Activated CD4-positive, alpha-beta T cell treated with anti-CD3 and anti-CD28 coated beads, Interleukin-2, amount 50 U/mL, for 1 hour (primary cell): Measurements from ENCODE around the gene PGS1.

Experiments used
- DNase-seq: peaks from one replicate; pipeline ENCODE4 v3.0.0-alpha.2; 2020

PGS1 gene

GRCh38 chr17:78411241-78411857 is 32.9 kb downstream of the PGS1 start:
- no peak for DNase-seq

GRCh38 chr17:78412403-78412802 is 34.0 kb downstream of the PGS1 start:
- peak; percentile 19 for DNase-seq

GRCh38 chr17:78414178-78415162 is 36.0 kb downstream of the PGS1 start:
- peak; percentile 54 for DNase-seq

DNA sequence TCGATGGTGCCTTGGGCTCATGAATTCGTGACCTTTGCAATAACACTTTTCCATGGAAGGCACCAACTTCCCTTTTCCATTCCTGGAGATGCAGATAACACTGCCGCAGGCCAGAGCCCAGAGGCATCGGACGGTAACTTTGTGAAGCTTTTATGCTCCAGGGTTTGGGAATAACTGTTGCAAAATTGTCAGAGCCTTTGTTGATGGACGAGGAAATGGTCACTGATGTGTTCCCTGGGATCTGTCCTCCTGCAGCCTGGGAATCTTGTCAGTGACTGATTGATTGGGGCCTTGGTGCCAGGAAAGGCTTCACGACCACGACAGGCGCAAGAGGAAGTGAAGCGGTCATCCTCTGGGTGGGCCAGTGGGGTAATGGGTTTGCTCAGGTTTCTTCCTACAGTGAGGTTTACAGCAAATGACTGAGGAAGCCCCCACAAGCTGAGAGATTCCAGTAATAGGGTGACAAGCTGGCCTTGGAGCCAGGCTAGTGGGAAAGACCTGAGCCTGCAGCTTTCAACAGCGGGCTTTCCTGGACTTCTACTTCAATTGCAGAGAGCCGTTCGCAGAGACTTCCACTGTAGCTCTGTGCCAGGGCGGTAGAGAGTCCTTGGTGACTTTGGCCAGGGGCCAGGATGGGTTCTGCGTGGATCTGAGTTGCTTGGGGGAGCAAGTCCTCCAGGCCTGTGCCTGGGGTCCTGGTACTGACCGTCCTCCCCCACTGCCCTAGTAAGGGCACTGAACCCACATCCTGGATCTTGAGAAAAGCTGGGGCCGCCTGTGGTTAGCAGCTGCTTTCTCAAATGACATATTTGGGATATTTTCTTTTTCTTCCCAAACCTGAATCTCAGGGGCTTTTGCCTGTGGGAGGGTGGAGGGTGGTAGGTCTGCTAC is 37.6 kb downstream of the PGS1 start:
- no peak for DNase-seq

DNA sequence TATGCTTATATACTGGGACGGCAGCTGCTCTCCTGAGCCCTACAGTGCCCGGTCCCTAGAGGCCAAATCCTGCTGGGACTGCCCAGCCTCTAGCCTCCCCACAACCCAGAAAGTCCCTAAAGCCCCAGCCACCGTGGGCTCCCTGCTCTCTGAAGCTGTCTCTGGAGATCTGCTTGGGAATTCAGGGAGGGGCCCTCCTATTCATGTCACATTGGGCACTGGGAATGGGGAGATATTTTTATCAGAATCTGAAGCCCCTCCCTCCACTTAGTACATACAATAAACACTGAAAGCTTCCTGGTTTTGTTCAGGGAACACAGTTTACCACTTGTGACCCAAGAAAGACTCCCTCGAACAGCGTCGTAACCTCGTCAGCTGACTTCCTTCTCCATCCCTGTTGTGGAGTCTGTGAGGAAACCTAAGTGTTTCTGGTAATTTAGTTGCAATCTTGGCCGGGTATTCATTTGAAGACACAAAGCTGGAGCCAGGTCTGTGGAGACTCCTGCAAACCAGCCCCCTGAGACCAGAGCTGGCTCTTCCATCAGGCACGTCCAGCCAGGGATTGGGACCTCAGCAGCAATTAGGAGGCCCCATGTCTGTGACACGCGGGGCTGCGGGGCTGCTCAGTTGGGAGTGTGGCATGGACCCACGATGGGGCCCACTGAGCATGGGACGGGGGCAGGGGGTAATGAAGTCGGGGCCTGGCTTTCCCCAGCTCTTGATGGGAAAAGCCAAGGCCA is 38.5 kb downstream of the PGS1 start:
- DNase-seq: no peak

- DNase-seq: no peak
These were observed 39.1 kb downstream of the PGS1 start for GRCh38 chr17:78417531-78417909.

DNA sequence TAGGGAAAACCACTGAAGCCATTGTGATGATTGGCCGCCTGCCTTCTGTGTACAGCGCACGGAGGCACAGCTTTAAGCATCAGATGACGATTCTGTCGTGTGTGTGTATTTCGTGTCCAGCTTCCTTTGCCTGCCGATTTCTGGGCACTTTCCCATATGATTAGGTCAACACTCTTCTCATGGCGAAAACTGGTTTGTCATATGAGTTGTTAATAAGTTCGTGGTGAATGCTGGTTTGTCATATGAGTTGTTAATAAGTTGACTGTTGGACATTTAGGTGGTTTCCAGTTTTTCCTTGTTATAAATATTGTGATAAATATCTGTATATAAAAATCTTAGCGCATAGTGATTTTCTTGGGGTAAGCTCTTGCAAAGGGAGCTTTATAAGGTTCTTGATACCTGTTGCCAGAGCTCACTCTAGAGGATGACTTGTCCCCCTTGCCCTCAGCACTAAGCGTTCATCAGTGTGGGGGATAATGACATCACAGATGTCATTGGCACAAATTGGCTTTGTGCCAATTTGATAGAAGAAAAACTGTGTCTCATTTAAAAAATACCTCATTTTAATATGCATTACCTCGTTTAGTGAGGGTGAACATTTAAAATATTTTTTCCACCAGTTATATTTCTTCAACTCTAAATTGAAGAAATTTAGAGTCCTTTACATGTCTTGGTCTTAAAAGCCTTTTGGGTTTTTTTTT is 40.0 kb downstream of the PGS1 start:
- DNase-seq: no peak

- DNase-seq: no peak
These were observed 41.7 kb downstream of the PGS1 start for GRCh38 chr17:78419970-78420815.

DNA sequence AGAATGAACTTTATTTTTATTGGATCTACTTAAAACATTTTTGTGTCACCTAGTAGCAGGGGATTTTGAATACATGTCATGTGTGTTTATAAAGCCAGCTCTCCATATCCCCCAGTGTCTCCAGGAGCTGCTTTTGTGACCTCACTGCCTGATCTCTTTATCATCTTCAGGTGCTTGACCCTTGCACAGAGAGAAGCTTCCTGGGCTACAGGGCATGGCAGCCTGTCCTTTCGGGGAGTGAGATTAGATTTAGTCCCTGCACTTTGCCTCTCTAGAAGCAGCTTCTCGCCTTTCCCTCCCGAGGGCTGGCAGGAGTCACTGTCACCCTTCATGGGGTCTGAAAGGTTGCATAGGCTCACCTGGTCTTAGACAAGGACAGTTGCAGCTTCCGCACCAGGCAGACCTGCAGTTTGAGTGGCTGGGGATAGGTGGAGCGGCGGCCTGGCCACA is 42.7 kb downstream of the PGS1 start:
- DNase-seq: no peak

DNA sequence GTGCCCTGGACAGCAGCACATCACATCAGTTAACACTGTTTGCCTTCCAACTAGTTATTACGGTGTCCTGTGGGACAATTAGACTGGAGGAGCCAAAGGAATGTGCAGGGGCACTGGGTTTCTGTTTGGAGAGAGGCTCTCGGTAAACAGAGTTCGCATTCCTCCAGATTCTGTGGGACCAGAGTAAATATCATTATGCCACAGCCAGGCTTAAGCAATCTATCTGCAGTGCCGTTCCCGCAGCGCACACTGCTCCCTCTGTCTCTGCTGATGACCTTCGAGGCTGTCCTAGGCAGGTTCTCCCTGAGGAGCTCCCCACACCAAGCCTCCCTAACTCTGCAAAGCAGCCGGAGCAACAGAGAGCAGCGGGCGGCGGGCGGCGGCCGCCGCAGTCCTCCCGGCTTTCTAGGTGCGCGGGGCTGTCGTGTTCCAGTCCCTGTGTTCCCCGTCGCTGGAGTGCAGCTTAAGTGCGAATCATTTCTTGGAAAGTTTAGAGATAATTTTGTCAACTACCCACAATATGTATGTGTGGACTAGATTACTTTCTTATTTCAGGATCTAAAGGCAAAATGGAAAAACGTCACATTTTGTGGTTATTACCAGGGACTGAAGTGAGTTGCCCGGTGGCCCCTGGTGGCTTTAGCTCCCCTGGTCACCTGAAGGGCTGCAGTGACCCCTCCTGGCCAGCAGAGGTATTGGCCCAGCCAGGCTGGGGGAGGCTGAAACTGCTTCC is 43.3 kb downstream of the PGS1 start:
- DNase-seq: peak; percentile 75

DNA sequence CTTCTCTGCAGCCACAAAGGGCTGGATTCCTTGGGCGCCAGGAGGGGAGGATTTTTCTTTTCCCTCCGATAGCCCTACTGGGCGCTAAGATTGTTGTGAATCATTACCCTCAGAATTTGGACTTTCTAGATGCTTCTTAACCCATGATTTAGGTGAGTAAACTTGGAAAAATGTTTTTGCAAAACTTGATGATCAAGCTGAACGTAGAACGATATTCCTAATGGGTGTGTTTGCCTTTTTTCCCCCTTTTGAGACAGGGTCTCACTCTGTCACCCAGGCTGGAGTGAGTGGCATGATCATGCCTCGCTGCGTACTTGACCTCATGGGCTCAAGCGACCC is 43.8 kb downstream of the PGS1 start:
- DNase-seq: no peak

- DNase-seq: no peak
These were observed 44.6 kb downstream of the PGS1 start for GRCh38 chr17:78422872-78423588.

DNA sequence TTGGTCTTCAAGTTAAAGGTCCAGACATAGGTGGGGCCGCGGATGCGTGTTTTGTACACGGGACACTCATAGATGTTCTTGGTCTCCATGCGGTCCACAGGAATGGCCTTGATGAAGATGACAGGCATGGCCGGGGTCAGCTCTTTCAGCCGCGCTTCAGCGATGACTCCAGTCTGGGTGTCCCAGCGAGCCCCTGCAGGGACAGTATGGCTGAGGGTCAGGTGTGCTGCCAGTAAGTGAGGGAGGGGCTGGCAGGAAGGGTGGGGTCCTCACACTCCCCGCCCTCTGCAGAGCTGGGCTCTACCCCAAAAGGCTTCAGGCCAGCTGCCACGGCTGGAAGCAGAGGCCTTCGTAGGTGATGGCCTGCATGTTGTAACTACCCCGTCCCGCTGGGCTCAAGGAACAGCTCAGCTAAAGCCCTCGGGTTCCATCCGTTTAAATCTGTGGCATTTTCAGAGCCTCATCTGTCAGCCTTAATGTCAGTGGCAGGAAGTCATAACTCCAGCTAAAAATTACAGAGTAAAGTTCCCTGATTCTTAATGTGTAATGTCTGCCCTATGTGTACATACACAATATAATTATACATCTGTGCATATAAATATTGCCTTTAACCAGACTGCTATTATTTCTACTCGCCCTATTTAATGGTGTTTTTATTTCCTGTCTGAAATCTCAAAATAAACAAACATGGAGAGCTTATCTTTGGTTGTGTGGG is 45.7 kb downstream of the PGS1 start:
- no peak for DNase-seq

DNA sequence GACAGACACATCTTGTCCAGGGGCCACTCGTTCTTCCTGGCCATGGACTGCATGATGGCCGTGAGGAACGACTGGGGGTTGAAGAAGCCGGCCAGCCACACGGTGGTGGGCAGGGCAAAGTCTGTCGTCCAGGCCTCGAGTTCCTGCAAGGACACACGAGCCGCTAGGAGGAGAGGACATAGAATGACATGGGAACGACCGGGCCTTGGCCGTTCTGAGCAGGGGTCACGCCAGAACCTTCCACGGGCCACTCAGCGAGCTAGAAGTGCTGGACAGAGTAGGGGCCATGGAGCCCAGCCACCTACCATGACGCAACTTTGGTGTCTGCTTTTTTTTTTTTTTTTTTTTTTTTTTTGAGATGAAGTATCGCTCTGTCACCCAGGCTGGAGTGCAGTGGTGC is 47.0 kb downstream of the PGS1 start:
- DNase-seq: no peak

DNA sequence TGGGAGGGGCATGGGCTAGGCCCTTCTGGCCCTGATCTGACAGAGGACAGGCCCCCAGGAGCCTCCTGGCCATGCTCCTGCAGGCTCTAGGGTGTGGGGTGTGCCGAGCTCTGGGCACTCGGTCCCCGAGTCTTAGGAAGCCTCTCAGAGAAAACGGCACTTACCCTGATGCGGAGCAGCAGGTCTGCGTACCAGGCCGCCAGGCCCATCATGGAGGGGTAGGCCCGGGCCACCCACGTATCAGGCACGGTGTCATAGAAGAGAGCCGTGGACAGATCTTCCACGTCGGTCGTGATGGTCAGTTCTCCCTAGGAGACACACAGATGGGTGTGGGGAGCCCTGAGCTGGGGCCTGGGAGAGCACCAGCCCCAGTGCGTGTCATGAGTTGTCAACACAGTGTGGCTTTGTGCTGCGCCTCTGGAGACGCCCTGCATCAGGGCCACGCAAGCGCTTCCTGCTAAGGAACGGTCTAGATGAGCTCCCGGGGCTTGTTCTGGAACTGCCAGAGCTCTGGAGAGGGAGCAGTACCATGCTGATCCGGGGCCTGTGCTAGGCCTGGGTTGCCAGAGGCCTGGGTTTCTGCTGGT is 47.9 kb downstream of the PGS1 start:
- no peak for DNase-seq

DNA sequence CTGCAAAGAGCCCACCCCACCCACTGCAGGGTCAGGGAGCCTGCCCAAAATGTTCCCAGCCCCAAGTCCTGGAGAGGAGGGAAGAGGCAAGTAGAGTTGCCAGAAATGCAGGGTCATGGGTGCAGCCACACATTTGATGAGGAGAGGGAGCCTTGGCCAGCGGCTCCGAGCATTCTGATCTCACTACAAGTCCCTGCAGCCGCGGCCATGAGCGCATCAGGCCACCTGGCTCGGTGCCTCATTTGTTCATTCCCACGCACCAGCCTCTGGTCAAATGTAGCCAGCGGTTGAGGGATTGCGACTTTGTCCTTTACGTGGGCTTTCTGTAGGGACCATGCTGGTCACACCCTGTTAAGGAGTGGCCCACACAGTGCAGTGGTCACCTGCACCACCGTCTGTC is 48.7 kb downstream of the PGS1 start:
- no peak for DNase-seq

DNA sequence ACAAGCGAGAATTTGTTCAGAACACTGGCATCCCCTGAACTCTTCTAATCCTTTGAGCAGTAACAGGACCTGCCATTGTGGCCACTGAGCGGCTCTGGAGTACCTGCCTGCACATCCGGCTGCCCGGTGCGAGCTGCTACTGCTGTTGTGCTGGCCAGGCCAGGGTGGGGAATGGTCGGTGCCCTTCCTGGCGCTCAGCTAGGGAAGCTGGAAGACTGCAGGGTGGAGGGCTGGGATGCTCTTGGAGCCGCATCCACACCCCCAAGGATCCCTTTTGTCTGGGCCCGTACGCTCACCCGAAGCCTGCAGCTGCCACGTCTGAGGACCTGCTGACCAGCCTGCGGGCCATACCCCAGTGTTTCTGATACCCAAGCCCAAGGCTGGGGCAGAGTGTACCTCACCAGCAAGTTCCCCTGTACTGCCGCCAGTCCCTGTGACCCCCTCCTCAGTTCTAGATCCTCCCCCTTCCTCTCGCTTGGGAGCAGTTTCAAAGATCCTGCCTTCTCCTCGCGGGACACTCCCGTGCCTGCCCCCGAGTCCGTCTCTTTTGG is 49.7 kb downstream of the PGS1 start:
- no peak for DNase-seq
